WTC11 (cell line): ENCODE results near the gene FRMD4A. TPM values are rescaled to one million over a fixed set of nuclear protein-coding genes. Genes with fewer than 3 reads are reported as not detected.

ENCODE experiments used
- ATAC-seq: fragments of 200-7000 bp; cut with Tn5 transposase; 2 replicates; pipeline ENCODE4 v1.10.0; 2021; ENCODE audit warnings: mild to moderate bottlenecking, moderate library complexity
- CTCF ChIA-PET: fragments of 300-600 bp; sonication (Branson Sonifier 250); formaldehyde crosslinking; loops from one replicate; lab custom pipeline; 2021; ENCODE audit warnings: antibody characterized with exemption; lab: Charles Lee
- POLR2A ChIA-PET: fragments of 350-600 bp; sonication (Branson Sonifier 250); formaldehyde crosslinking; loops from one replicate; lab custom pipeline; 2021; ENCODE audit warnings: antibody characterized with exemption; lab: Charles Lee
- DNase-seq: peaks from one replicate; pipeline ENCODE4 v3.0.0; 2021; ENCODE audit warnings: low spot score
- H3K27ac Mint-ChIP-seq: 2 replicates; pipeline ENCODE4 v1.8.0; 2021; ENCODE audit warnings: mixed read lengths
- H3K27me3 Mint-ChIP-seq: 2 replicates; pipeline ENCODE4 v1.8.0; 2021; ENCODE audit warnings: low read depth, mild to moderate bottlenecking, moderate library complexity, mixed read lengths
- H3K36me3 Mint-ChIP-seq: 2 replicates; pipeline ENCODE4 v1.8.0; 2021; ENCODE audit warnings: mixed read lengths
- H3K4me1 Mint-ChIP-seq: 2 replicates; pipeline ENCODE4 v1.8.0; 2022; ENCODE audit warnings: mixed read lengths
- H3K4me3 Mint-ChIP-seq: 2 replicates; pipeline ENCODE4 v1.8.0; 2021; ENCODE audit warnings: mild to moderate bottlenecking, moderate library complexity, mixed read lengths
- H3K9me3 Mint-ChIP-seq: 2 replicates; pipeline ENCODE4 v1.8.0; 2021; ENCODE audit warnings: mixed read lengths
- CBFB ChIP-seq: sonication (generic); formaldehyde crosslinking; IDR thresholded peaks from 2 replicates; pipeline ENCODE4 v1.8.1; 2022; ENCODE audit warnings: mild to moderate bottlenecking, low read depth, missing genetic modification reagents
- CREB1 ChIP-seq: sonication (generic); formaldehyde crosslinking; IDR thresholded peaks from 2 replicates; pipeline ENCODE4 v1.8.0; 2023; ENCODE audit warnings: mild to moderate bottlenecking, missing genetic modification reagents
- EMX1 ChIP-seq: fragments of 250-450 bp; sonication (Bioruptor Pico); IDR thresholded peaks from 2 replicates; pipeline ENCODE4 v1.8.0; 2021; ENCODE audit warnings: mild to moderate bottlenecking
- ETV6 ChIP-seq: sonication (generic); formaldehyde crosslinking; IDR thresholded peaks from 2 replicates; pipeline ENCODE4 v1.8.1; 2022; ENCODE audit warnings: mild to moderate bottlenecking, missing genetic modification reagents
- FOXJ3 ChIP-seq: sonication (generic); formaldehyde crosslinking; IDR thresholded peaks from 2 replicates; pipeline ENCODE4 v1.9.0; 2021; ENCODE audit warnings: missing genetic modification reagents, mild to moderate bottlenecking, borderline replicate concordance
- GABPB1 ChIP-seq: sonication (generic); formaldehyde crosslinking; IDR thresholded peaks from 2 replicates; pipeline ENCODE4 v1.8.1; 2023; ENCODE audit warnings: mild to moderate bottlenecking, missing genetic modification reagents
- HMGXB4 ChIP-seq: sonication (generic); formaldehyde crosslinking; IDR thresholded peaks from 2 replicates; pipeline ENCODE4 v1.8.1; 2023; ENCODE audit warnings: mild to moderate bottlenecking, moderate library complexity, missing genetic modification reagents
- NR1H2 ChIP-seq: sonication (generic); formaldehyde crosslinking; IDR thresholded peaks from 2 replicates; pipeline ENCODE4 v1.9.0; 2021; ENCODE audit warnings: mild to moderate bottlenecking, moderate library complexity, missing genetic modification reagents
- PREB ChIP-seq: sonication (generic); formaldehyde crosslinking; IDR thresholded peaks from 2 replicates; pipeline ENCODE4 v1.8.1; 2022; ENCODE audit warnings: mild to moderate bottlenecking, missing genetic modification reagents, moderate library complexity, borderline replicate concordance
- RORB ChIP-seq: fragments of 250-450 bp; sonication (Bioruptor Pico); IDR thresholded peaks from 2 replicates; pipeline ENCODE4 v1.9.0; 2021; ENCODE audit warnings: mild to moderate bottlenecking
- SOX15 ChIP-seq: fragments of 250-450 bp; sonication (Bioruptor Pico); IDR thresholded peaks from 2 replicates; pipeline ENCODE4 v1.9.0; 2021; ENCODE audit warnings: mild to moderate bottlenecking
- STAT6 ChIP-seq: sonication (generic); formaldehyde crosslinking; conservative IDR thresholded peaks from 2 replicates; pipeline ENCODE4 v1.8.1; 2023; ENCODE audit warnings: mild to moderate bottlenecking, low read depth, missing genetic modification reagents, moderate library complexity
- TP53 ChIP-seq: sonication (generic); formaldehyde crosslinking; IDR thresholded peaks from 2 replicates; pipeline ENCODE4 v1.8.1; 2023; ENCODE audit warnings: mild to moderate bottlenecking, missing genetic modification reagents
- ZNF317 ChIP-seq: sonication (generic); formaldehyde crosslinking; IDR thresholded peaks from 2 replicates; pipeline ENCODE4 v1.8.1; 2023; ENCODE audit warnings: low read depth, mild to moderate bottlenecking, moderate library complexity, missing genetic modification reagents, borderline replicate concordance
- ZNF396 ChIP-seq: fragments of 250-450 bp; sonication (Bioruptor Pico); IDR thresholded peaks from 2 replicates; pipeline ENCODE4 v1.8.0; 2021; ENCODE audit warnings: mild to moderate bottlenecking, moderate library complexity, borderline replicate concordance
- total RNA-seq: library from RNA; stranded (reverse); gene quantifications from 3 replicates; pipeline ENCODE4 v1.2.3, GENCODE V29; 2021
- TF ChIP-seq, protein P1 (sequence below): fragments of 250-450 bp; sonication (Bioruptor Pico); IDR thresholded peaks from 2 replicates; pipeline ENCODE4 v1.9.0; 2021; ENCODE audit warnings: moderate library complexity, mild to moderate bottlenecking, inconsistent platforms, borderline replicate concordance
- TF ChIP-seq, protein P2 (sequence below): fragments of 250-450 bp; sonication (Bioruptor Pico); IDR thresholded peaks from 2 replicates; pipeline ENCODE4 v1.9.0; 2021; ENCODE audit warnings: mild to moderate bottlenecking
- TF ChIP-seq, protein P3 (sequence below): fragments of 250-450 bp; sonication (Bioruptor Pico); IDR thresholded peaks from 2 replicates; pipeline ENCODE4 v2.1.2; 2022; ENCODE audit warnings: mild to moderate bottlenecking, moderate library complexity
- TF ChIP-seq, protein P4 (sequence below): sonication (generic); formaldehyde crosslinking; IDR thresholded peaks from 2 replicates; pipeline ENCODE4 v1.8.1; 2022; ENCODE audit warnings: mild to moderate bottlenecking, moderate library complexity, missing genetic modification reagents

The FRMD4A gene
- total RNA-seq, 1 experiment from 2014 or later, result 35.5 TPM

DNA sequence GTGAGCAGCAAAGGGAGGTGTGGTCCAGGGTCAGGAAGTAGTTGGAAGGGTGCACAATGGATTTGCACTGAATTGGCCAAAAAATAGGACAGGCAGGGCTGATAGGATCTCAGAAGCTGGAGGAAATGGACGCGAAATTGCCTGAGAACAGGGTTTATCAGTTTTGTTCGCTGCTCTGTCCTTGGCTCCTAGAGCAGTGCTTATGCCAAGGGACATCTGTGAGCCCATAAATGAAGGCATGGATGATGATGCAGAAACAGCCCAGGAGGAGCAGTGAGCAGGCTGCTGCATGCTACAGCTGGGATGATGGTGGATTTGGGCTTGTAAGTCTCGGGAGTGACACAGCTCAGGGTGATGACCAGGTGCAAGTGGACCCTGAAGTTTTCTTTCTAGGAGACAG is 539.2 kb downstream of the FRMD4A start (continued):
- no peak for TF ChIP-seq PREB (CRISPR knock-in tag)

- Mint-ChIP-seq H3K36me3 (no peaks in the 10 kb centered on the region), H3K4me3 (no peak overlapping the region), H3K27ac (no peak overlapping the region), H3K27me3 (no peaks in the 10 kb centered on the region), H3K4me1 (peaks cover 19% of the 10 kb centered on the region), H3K9me3 (no peaks in the 10 kb centered on the region)
- TF ChIP-seq, protein P1, sequence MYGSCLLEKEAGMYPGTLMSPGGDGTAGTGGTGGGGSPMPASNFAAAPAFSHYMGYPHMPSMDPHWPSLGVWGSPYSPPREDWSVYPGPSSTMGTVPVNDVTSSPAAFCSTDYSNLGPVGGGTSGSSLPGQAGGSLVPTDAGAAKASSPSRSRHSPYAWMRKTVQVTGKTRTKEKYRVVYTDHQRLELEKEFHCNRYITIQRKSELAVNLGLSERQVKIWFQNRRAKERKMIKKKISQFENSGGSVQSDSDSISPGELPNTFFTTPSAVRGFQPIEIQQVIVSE (CRISPR knock-in tag), result no peak
- no peak for TF ChIP-seq ZNF317 (CRISPR knock-in tag)
- TF ChIP-seq FOXJ3 (CRISPR knock-in tag), result no peak
- TF ChIP-seq CBFB (CRISPR knock-in tag), result no peak
- TF ChIP-seq HMGXB4 (CRISPR knock-in tag), result no peak
- no peak for TF ChIP-seq CREB1 (CRISPR knock-in tag)
- TF ChIP-seq NR1H2, result no peak
- no peak for TF ChIP-seq GABPB1 (CRISPR knock-in tag)
- TF ChIP-seq, protein P2, sequence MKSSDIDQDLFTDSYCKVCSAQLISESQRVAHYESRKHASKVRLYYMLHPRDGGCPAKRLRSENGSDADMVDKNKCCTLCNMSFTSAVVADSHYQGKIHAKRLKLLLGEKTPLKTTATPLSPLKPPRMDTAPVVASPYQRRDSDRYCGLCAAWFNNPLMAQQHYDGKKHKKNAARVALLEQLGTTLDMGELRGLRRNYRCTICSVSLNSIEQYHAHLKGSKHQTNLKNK (CRISPR knock-in tag), result no peak
- TF ChIP-seq STAT6, result no peak
- TF ChIP-seq, protein P3, sequence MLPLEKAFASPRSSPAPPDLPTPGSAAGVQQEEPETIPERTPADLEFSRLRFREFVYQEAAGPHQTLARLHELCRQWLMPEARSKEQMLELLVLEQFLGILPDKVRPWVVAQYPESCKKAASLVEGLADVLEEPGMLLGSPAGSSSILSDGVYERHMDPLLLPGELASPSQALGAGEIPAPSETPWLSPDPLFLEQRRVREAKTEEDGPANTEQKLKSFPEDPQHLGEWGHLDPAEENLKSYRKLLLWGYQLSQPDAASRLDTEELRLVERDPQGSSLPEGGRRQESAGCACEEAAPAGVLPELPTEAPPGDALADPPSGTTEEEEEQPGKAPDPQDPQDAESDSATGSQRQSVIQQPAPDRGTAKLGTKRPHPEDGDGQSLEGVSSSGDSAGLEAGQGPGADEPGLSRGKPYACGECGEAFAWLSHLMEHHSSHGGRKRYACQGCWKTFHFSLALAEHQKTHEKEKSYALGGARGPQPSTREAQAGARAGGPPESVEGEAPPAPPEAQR, result no peak
- TF ChIP-seq RORB (CRISPR knock-in tag), result no peak
- TF ChIP-seq, protein P4, sequence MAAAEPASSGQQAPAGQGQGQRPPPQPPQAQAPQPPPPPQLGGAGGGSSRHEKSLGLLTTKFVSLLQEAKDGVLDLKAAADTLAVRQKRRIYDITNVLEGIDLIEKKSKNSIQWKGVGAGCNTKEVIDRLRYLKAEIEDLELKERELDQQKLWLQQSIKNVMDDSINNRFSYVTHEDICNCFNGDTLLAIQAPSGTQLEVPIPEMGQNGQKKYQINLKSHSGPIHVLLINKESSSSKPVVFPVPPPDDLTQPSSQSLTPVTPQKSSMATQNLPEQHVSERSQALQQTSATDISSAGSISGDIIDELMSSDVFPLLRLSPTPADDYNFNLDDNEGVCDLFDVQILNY (CRISPR knock-in tag), result no peak
- no peak for TF ChIP-seq ETV6 (CRISPR knock-in tag)
- TF ChIP-seq ZNF396, result no peak
- no peak for TF ChIP-seq EMX1 (CRISPR knock-in tag)
- TF ChIP-seq TP53 (CRISPR knock-in tag), result no peak
- TF ChIP-seq SOX15 (CRISPR knock-in tag), result no peak
- CTCF ChIA-PET, result interaction anchor here (1.2 kb wide), 1 partner anchor 304 kb away, joined by 6 read pairs; no protein-coding TSS in a partner anchor
- DNase-seq (no peak), ATAC-seq (no peak)
- POLR2A ChIA-PET, result no interaction called here
Measured at GRCh38 chr10:13790196-13790595, 540.5 kb downstream of the FRMD4A start.
